ENCODE measurements around the gene LTBP1. TPM values are rescaled to one million over a fixed set of nuclear protein-coding genes. Genes with fewer than 3 reads are reported as not detected.

LTBP1 gene
- total and polyA plus RNA-seq, 2 of the 13 experiments (the other 11 are each of a cell fraction or from before 2014, with no cell fraction given): 0.12 to 0.22 TPM

GRCh38 chr2:33435518-33435917, 488.8 kb downstream of the LTBP1 start:
- H3K4me1 ChIP-seq (ENCODE audit: insufficient read depth, low read length): no peaks in the 10 kb centered on the region
- no peak overlapping the region for H3K27ac ChIP-seq (ENCODE audit: extremely low read length, insufficient read depth, low read length)
- H3K4me3 ChIP-seq (replicated peaks in 1 of 3; ENCODE audit: insufficient read depth in 1 of 3, low read depth in 2 of 3, low read length in 3 of 3): no peak overlapping the region
- 31% methylated on average over 8 of the region's 8 CpGs for WGBS (ENCODE audit: low lambda C conversion rate)
- H4K20me1 ChIP-seq (ENCODE audit: insufficient read depth, low read length): no peaks in the 10 kb centered on the region
- CTCF ChIA-PET (ENCODE audit: low intra/inter-chr PET ratio, low total read pairs): no interaction called here
- DNase-seq (ENCODE audit: low spot score) (no peak), FAIRE-seq (no peak), ATAC-seq (no peak)
- in situ Hi-C loops (cut with HindIII; ENCODE audit: extremely low pct_ligation_motif_present, low pct_unique_long_range_greater_than_20kb) (no loop called here), intact Hi-C loops (cut with micrococcal nuclease; ENCODE audit: unreplicated experiment) (no loop called here)
- H3K4me2 ChIP-seq (ENCODE audit: low read depth, low read length): no peak overlapping the region
- H3K36me3 ChIP-seq (replicated peaks in 1 of 2; ENCODE audit: control insufficient read depth in 1 of 2, insufficient read depth in 2 of 2, low read length in 2 of 2): no peaks in the 10 kb centered on the region
- no peaks in the 10 kb centered on the region for H3K79me2 ChIP-seq (ENCODE audit: insufficient read depth, low read length)
- H3K27me3 ChIP-seq (ENCODE audit: control insufficient read depth in 1 of 2, insufficient read depth in 2 of 2, low read length in 2 of 2): peaks cover 0 to 9% of the 10 kb centered on the region in 2 experiments; a peak in 1 of 5 replicates
- no peaks in the 10 kb centered on the region for H3K9me3 ChIP-seq (ENCODE audit: low read length)
- no peak overlapping the region for H3K9ac ChIP-seq (ENCODE audit: insufficient read depth, low read depth, low read length)
- TF ChIP-seq ZNF530 (CRISPR knock-in tag; IDR thresholded peaks at IDR 0.05; ENCODE audit: low read depth) (no peak), TCF7 (IDR thresholded peaks at IDR 0.05; ENCODE audit: low read depth) (no peak), ZFP82 (CRISPR knock-in tag; IDR thresholded peaks at IDR 0.05; ENCODE audit: borderline replicate concordance) (no peak), POGZ (CRISPR knock-in tag; IDR thresholded peaks at IDR 0.05) (no peak), THAP9 (CRISPR knock-in tag; IDR thresholded peaks at IDR 0.05; ENCODE audit: borderline replicate concordance) (no peak), PRDM10 (CRISPR knock-in tag; IDR thresholded peaks at IDR 0.05; ENCODE audit: low read depth) (no peak), ZNF549 (CRISPR knock-in tag; IDR thresholded peaks at IDR 0.05) (no peak), ZFP1 (CRISPR knock-in tag; IDR thresholded peaks at IDR 0.05) (no peak), BRD4 (CRISPR knock-in tag; IDR thresholded peaks at IDR 0.05) (no peak), ZNF564 (CRISPR knock-in tag; IDR thresholded peaks at IDR 0.05) (no peak), FOXK1 (CRISPR knock-in tag; IDR thresholded peaks at IDR 0.05; ENCODE audit: borderline replicate concordance, low read depth) (no peak), HNRNPL (IDR thresholded peaks at IDR 0.05; ENCODE audit: low read depth, low read length) (no peak)
- BruUV-seq (replicated peaks): no TSS peak
- no peak overlapping the region for H2AFZ ChIP-seq (ENCODE audit: low read length)
- POLR2A ChIA-PET: no interaction called here

Measured in HepG2 (cell line).